ENCODE measurements around the gene VAV2.
A peak's percentile ranks its signal among the peaks of the same experiment; 100 is the strongest.

VAV2 gene

GRCh38 chr9:134026981-134027380, 34.9 kb upstream of the VAV2 start:
- DNase-seq = no peak

- DNase-seq = no peak
Observed at GRCh38 chr9:134026581-134026980, 34.5 kb upstream of the VAV2 start.

- DNase-seq = no peak
Observed at GRCh38 chr9:134025606-134026541, 33.8 kb upstream of the VAV2 start.

- peak; percentile 81 for DNase-seq
Observed at GRCh38 chr9:134024828-134025605, 32.9 kb upstream of the VAV2 start, which contains the start of gene BRD3OS. TSS of gene BRD3OS (plus strand) at chr9:134025481. CDS start at chr9:134026748, 1,267 bp downstream.

- no peak for DNase-seq
Observed at GRCh38 chr9:134024214-134024792, 32.2 kb upstream of the VAV2 start.

GRCh38 chr9:134014946-134015345, 22.8 kb upstream of the VAV2 start:
- no peak for DNase-seq

- DNase-seq = no peak
Observed at GRCh38 chr9:134011401-134011800, 19.3 kb upstream of the VAV2 start.

GRCh38 chr9:134010310-134011173, 18.4 kb upstream of the VAV2 start:
- no peak for DNase-seq

GRCh38 chr9:134007571-134007970, 15.4 kb upstream of the VAV2 start:
- no peak for DNase-seq

GRCh38 chr9:134007150-134007549, 15.0 kb upstream of the VAV2 start:
- no peak for DNase-seq

GRCh38 chr9:134005381-134005780, 13.3 kb upstream of the VAV2 start:
- DNase-seq = no peak

GRCh38 chr9:134004881-134005280, 12.8 kb upstream of the VAV2 start:
- DNase-seq = no peak

- no peak for DNase-seq
Observed at GRCh38 chr9:134004131-134004873, 12.2 kb upstream of the VAV2 start.

- no peak for DNase-seq
Observed at GRCh38 chr9:134003237-134003636, 11.1 kb upstream of the VAV2 start.

GRCh38 chr9:134002796-134003195, 10.7 kb upstream of the VAV2 start:
- no peak for DNase-seq

GRCh38 chr9:133999851-134000265, 7.7 kb upstream of the VAV2 start:
- no peak for DNase-seq

- DNase-seq = no peak
Observed at GRCh38 chr9:133998915-133999595, 6.9 kb upstream of the VAV2 start.

GRCh38 chr9:133997584-133997983, 5.5 kb upstream of the VAV2 start:
- no peak for DNase-seq

- no peak for DNase-seq
Observed at GRCh38 chr9:133996531-133997520, 4.7 kb upstream of the VAV2 start.

Measured in NCI-H187 treated with DMSO at 0.1 percent for 48 hours (cell line).